ENCODE results near the gene KIF1B. TPM values are rescaled to one million over a fixed set of nuclear protein-coding genes. Genes with fewer than 3 reads are reported as not detected.

KIF1B gene
- 17.2 and 18.2 TPM in 2 replicates for total RNA-seq

- intact Hi-C loops (cut with micrococcal nuclease): loop anchor here (1.0 to 2.0 kb wide), 4 partner anchors 128 to 219 kb away; partner anchors contain the start of genes PGD and UBE4B
Measured at GRCh38 chr1:10209905-10210810, at the start of gene KIF1B. TSS of gene KIF1B (plus strand) at chr1:10210570. CDS start at chr1:10232329, 21,759 bp downstream.

DNA sequence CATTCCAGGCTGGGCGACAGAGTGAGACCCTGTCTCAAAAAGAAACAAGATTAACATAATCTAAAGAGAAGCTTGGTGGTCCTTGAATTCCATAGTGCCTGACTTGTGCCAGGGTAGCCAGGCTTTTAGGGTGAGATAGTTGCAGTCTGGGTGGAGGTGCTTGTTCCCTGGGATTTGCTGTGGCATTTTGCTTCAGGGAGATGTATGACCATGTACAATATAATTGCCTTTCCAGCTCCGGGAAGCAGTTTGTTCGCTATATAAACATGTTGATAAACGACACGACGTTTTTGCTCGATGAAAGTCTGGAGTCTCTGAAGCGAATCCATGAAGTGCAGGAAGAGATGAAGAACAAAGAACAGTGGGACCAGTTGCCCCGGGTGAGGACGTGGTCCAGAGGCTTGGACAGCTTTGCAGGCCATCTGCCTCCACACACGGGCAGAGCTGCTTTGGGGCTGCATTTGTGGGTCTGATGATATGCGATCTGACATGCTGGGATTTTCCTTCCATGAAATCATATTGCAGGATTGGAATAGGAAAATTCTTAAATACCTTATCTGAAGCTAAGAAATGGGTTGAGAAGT is 49.4 kb upstream of the KIF1B start:
- intact Hi-C loops (cut with micrococcal nuclease): no loop called here

- intact Hi-C loops (cut with micrococcal nuclease): no loop called here
Measured at GRCh38 chr1:10161541-10162290, 48.7 kb upstream of the KIF1B start.

DNA sequence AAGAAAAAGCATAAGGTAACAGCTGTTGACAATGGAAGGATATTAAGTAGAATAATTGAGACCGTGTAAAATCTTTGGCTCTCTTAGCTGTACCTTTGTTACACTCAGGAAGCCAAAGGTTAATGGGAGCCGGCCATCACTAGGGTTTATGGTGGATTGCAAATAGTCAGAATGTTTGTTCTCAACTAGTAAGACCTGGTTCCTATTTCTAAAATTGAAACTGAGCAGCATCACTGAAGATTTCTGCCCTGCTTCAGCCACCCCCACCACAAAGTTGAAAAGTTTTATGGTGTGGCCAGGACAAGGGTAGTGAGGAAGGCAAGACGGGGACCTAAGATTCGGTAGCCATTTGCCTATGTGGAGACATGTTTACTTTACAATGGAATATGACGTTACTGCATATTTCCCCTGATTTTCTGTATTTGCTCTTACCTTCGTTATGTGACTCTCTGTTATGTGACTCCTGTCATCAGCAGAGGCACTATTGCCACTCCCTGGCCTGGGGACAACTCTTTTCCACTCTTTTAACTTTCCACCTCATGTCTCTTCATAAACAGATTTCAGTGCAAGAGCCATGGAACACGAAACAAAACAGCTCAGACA is 41.4 kb upstream of the KIF1B start:
- intact Hi-C loops (cut with micrococcal nuclease): no loop called here

- intact Hi-C loops (cut with micrococcal nuclease): no loop called here
Measured at GRCh38 chr1:10170239-10170574, 40.2 kb upstream of the KIF1B start.

DNA sequence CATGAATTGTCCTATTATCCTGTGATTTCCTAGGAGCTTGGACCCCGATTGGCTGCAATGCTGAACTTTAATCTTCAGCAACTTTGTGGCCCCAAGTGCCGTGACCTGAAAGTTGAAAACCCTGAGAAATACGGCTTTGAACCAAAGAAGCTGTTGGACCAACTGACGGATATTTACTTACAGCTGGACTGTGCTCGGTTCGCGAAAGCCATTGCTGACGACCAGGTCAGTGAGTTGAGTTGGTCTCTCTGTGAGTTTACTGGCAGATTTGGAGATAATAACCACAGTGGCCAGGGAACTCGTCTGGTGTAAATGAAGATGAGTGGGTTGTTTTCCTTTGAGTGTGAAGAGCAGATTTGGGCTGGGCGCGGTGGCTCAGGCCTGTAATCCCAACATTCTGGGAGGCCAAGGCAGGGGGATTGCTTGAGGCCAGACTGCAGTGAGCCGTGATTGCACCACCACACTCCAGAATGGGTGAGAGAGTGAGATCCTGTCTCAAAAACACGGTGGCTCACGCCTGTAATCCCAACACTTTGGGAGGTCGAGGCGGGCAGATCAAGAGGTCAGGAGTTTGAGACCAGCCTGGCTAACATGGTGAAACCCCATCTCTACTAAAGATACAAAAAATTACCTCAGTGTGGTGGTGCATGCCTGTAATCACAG is 39.1 kb upstream of the KIF1B start:
- intact Hi-C loops (cut with micrococcal nuclease): no loop called here

DNA sequence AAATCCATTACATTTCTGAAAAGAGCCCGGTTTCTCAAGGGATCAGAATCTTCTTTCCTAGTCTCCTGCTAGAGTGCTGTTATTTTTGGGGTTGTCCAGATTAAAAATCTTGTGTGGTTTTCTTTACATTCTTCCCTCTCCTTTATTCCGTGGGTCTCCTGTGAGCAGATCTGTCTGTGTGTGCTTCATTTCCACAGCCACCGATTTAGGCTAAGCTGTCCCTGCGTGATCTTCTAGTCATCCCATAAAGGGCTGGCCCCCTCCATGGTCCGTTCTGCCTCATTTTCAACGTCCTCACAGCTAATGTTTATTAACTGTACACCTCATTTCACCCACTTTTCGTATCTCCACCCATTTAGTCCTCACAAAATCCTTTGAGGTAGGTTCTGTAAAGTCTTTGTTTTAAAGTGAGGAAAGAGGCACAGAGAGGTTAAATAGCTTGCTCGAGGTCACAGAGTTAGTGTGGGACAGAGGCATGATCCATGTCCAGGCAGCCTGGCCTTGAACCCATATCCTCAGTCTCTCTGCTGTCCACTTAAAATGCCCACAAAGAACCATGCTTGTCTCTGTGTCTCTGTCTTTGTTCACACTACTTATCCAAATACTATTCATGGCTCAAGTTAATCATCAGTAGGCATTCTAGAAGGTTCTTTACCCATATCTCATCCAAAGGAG is 38.2 kb upstream of the KIF1B start:
- intact Hi-C loops (cut with micrococcal nuclease): no loop called here

GRCh38 chr1:10173582-10173981 is 36.8 kb upstream of the KIF1B start:
- intact Hi-C loops (cut with micrococcal nuclease): no loop called here

GRCh38 chr1:10177876-10178275 is 32.5 kb upstream of the KIF1B start:
- intact Hi-C loops (cut with micrococcal nuclease): no loop called here

DNA sequence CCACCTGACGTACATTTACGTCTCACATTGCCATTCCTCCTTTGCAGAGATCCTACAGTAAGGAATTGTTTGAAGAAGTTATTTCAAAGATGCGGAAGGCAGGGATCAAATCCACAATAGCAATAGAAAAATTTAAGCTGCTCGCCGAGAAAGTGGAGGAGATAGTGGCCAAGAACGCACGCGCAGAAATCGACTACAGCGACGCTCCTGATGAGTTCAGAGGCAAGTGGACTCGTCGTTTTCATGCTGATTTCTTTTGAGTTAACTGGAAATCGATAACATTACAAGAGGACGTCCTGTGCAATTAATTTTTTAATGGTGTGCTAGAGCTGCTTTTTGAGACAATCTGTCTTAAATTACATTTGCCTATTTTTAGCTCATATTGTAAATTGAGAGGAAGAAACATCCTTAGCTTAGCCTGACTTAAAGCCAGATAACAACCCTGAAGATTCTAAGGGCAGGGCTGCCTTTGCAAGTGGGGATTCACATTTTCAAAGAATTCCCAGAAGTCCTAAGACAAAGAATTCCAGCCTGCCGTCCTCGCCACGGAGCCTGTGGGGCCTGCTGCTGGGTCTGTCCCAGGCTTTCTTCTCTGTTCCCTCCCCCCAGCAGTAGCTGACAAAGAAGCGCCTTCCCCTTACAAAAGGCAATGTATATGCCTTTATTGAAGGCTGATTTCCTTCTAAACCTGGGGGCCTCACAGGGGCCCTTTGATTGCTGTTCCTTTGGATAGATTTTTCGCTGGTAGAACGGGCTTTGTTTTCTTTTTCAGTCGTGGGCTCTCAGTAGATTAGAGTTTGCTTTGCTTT is 31.6 kb upstream of the KIF1B start:
- intact Hi-C loops (cut with micrococcal nuclease): no loop called here

- intact Hi-C loops (cut with micrococcal nuclease): no loop called here
Measured at GRCh38 chr1:10179406-10180091, 30.8 kb upstream of the KIF1B start.

DNA sequence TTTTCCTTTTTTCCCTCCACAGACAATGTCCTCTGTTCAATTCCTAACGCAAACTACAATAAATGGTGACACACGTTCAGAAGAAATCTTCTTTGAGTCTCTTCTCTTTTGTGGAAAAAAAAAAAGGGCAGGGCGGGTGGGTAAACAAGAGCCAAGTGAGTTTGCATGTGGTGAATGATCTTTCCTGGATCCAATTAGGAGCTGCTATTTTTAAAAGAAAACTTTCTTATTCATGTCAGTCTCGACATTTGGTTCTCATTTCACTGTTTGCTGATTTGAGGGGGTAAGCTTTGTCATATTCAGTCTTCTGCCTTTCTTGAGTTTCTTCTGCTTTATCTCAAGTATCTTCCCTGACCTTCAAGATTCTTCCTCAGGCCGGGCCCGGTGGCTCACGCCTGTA is 29.2 kb upstream of the KIF1B start:
- intact Hi-C loops (cut with micrococcal nuclease): no loop called here

- intact Hi-C loops (cut with micrococcal nuclease): no loop called here
Measured at GRCh38 chr1:10185759-10186158, 24.6 kb upstream of the KIF1B start.

DNA sequence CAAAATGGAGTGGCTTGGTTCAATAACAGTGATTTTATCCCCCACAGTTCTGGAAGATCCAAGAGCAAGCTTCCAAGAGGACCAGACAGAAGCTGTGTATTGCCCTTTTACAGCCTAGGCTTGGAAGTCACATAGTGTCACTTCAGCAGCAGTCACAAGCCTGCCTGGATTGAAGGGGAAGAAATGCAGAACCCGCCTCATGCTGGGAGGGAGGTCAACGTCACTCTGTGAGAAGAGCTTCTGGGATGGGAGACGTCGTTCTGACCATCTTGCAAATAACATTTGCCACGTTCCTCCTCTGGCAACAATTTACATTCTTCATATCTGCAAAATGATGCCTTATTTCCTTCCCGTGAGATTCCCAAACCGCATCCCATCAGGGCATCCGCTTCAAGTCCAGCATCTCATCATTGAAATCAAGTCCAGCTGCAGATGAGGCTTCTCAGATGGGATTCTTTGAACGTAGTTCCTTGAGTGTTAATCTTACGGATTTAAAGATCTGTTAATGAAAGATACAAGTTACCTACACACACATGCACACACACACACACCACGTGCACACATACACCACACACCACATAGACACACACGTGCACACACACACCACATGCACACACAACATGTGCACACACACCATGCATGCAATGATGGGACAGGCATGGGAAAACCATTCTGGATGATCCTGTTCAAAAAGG is 23.9 kb upstream of the KIF1B start:
- intact Hi-C loops (cut with micrococcal nuclease): no loop called here

GRCh38 chr1:10187026-10187334 is 23.4 kb upstream of the KIF1B start:
- intact Hi-C loops (cut with micrococcal nuclease): no loop called here

GRCh38 chr1:10188133-10188650 is 22.2 kb upstream of the KIF1B start:
- intact Hi-C loops (cut with micrococcal nuclease): no loop called here

GRCh38 chr1:10189659-10190058 is 20.7 kb upstream of the KIF1B start:
- intact Hi-C loops (cut with micrococcal nuclease): no loop called here

DNA sequence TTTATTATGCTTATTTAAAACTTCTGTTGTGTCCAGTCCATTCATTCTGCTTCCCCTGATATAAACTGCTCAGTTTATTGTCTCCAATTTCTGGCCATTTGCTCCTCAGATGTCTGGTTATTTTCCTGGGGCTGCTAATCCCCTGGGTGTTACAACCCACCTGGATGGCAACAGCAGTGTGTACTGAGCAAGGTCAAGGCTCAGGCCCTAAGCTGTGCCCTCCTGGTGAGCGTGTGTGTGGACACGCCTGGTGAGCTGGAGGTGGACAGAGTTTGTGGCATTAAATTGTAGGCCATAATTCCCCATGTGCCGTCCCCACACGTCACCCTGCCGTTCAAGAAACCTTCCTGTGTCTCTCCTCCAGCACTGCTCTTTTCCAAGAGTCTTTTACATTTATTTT is 18.1 kb upstream of the KIF1B start:
- intact Hi-C loops (cut with micrococcal nuclease): no loop called here

DNA sequence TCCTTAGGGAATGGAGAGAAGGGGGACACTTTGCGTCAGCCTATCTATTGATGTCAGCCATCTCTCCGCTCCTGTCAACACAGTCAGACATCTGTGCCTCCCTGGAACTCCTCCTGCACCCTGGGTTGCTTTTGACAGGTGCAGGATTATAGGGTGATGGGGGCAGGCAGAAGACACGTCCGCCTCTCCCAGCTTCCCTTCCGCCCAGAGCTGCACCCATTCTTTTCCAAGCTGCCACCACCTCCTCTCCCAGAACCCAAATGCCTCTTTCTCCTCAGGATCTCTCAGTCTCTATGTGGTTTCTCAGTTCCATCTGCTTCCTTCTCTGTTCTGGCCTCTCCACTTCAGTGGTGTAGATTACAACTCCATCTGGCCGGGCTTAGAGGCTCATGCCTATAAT is 17.1 kb upstream of the KIF1B start:
- intact Hi-C loops (cut with micrococcal nuclease): no loop called here

All from T-helper 2 cell treated with Interferon-gamma antibody and Interleukin-4, amounts not matched to agents 100 ng/mL and 5 ng/mL, for 36 hours (primary cell).